SK-N-SH (cell line): ENCODE measurements around the gene BRME1. TPM values are rescaled to one million over a fixed set of nuclear protein-coding genes. Genes with fewer than 3 reads are reported as not detected.
A peak's percentile ranks its signal among the peaks of the same experiment; 100 is the strongest.

ENCODE experiments used
- CTCF ChIA-PET: fragments of 300-600, 350-600 bp; formaldehyde crosslinking; extraction: SDS; loops from one replicate; lab custom pipeline; 2021; lab: Yijun Ruan, JAX
- POLR2A ChIA-PET: fragments of 350-600 bp; sonication (Branson Sonifier 250); formaldehyde crosslinking; extraction: SDS; loops from one replicate; lab custom pipeline; 2020; ENCODE audit warnings: antibody characterized with exemption, inconsistent platforms; lab: Yijun Ruan, JAX
- DNase-seq: peaks from one replicate; pipeline ENCODE4 v3.0.0; 2012
- H2AFZ ChIP-seq: fragments of 200-600 bp; sonication (generic); 2 replicates; pipeline ENCODE4 v1.8.1; 2016; ENCODE audit warnings: antibody characterized with exemption, mild to moderate bottlenecking, low read depth
- H3F3A ChIP-seq: fragments of 200-600 bp; sonication (generic); replicated peaks from 2 replicates; pipeline ENCODE3; 2016; ENCODE audit warnings: antibody characterized with exemption, mild to moderate bottlenecking; ENCODE audit not compliant: insufficient read depth
- H3K27ac ChIP-seq, 2 experiments: fragments of 200-500 bp in 1 of 2; fragments of 200-600 bp in 1 of 2; sonication (Bioruptor generic) in 1 of 2; sonication (generic), shearing (Covaris generic) in 1 of 2; 2 replicates each; pipeline versions ENCODE4 v1.5.1 to v1.6.1; 2014 to 2016; ENCODE audit warnings: low read depth in 2 of 2, inconsistent platforms in 1 of 2, low read length in 1 of 2, mild to moderate bottlenecking in 1 of 2, mixed read lengths in 1 of 2
- H3K27me3 ChIP-seq: fragments of 200-600 bp; sonication (generic), shearing (Covaris generic); 2 replicates; pipeline ENCODE4 v1.6.1; 2016; ENCODE audit warnings: mixed run types; ENCODE audit not compliant: insufficient read depth
- H3K36me3 ChIP-seq, 2 experiments: fragments of 200-500 bp in 1 of 2; fragments of 200-600 bp in 1 of 2; sonication (Bioruptor generic) in 1 of 2; sonication (generic) in 1 of 2; replicated peaks in 1 of 2; 2 replicates each; pipeline versions ENCODE3 to v1.5.1; 2014 to 2016; ENCODE audit warnings: low read length in 1 of 2, mild to moderate bottlenecking in 1 of 2; ENCODE audit not compliant: insufficient read depth in 2 of 2, control insufficient read depth in 1 of 2
- H3K4me1 ChIP-seq, 2 experiments: fragments of 200-500 bp in 1 of 2; fragments of 200-600 bp in 1 of 2; sonication (Bioruptor generic) in 1 of 2; sonication (generic), shearing (Covaris generic) in 1 of 2; 2 replicates each; pipeline versions ENCODE4 v1.5.1 to v1.6.1; 2014 to 2016; ENCODE audit warnings: low read depth in 1 of 2, low read length in 1 of 2, mixed run types in 1 of 2; ENCODE audit not compliant: insufficient read depth in 2 of 2, control insufficient read depth in 1 of 2
- H3K4me2 ChIP-seq: fragments of 200-600 bp; sonication (generic), shearing (Covaris generic); 2 replicates; pipeline ENCODE4 v1.6.1; 2017; ENCODE audit warnings: mixed run types
- H3K4me3 ChIP-seq, 2 experiments: fragments of 200-500 bp in 1 of 2; fragments of 200-600 bp in 1 of 2; sonication (Bioruptor generic) in 1 of 2; sonication (generic), shearing (Covaris generic) in 1 of 2; 2 replicates each; pipeline versions ENCODE4 v1.5.1 to v1.8.1; 2014 to 2016; ENCODE audit warnings: low read depth in 2 of 2, inconsistent platforms in 1 of 2, low read length in 1 of 2, mild to moderate bottlenecking in 1 of 2, mixed read lengths in 1 of 2, moderate library complexity in 1 of 2
- H3K79me2 ChIP-seq: fragments of 200-600 bp; sonication (generic); 2 replicates; pipeline ENCODE4 v1.8.1; 2017; ENCODE audit warnings: mild to moderate bottlenecking; ENCODE audit not compliant: insufficient read depth
- H3K9ac ChIP-seq: fragments of 200-600 bp; sonication (generic); 2 replicates; pipeline ENCODE4 v1.6.1; 2017; ENCODE audit warnings: mixed run types
- H3K9me2 ChIP-seq: fragments of 200-600 bp; sonication (generic); 2 replicates; pipeline ENCODE4 v1.6.1; 2017; ENCODE audit warnings: mixed run types
- H3K9me3 ChIP-seq: fragments of 200-600 bp; sonication (generic); 2 replicates; pipeline ENCODE4 v1.6.1; 2017; ENCODE audit warnings: mixed run types, mild to moderate bottlenecking, moderate library complexity
- H4K20me1 ChIP-seq: fragments of 200-600 bp; sonication (generic); 2 replicates; pipeline ENCODE4 v1.6.1; 2017; ENCODE audit warnings: mild to moderate bottlenecking, mixed run types; ENCODE audit not compliant: insufficient read depth
- GABPA ChIP-seq: IDR thresholded peaks from 2 replicates; pipeline ENCODE4 v1.4.0; 2012; ENCODE audit warnings: low read depth, mild to moderate bottlenecking
- REST ChIP-seq: IDR thresholded peaks from 2 replicates; pipeline ENCODE4 v1.6.1; 2012; ENCODE audit warnings: mild to moderate bottlenecking, low read depth, low read length, moderate library complexity
- USF1 ChIP-seq: IDR thresholded peaks from 2 replicates; pipeline ENCODE4 v1.4.0; 2012; ENCODE audit warnings: low read depth, borderline replicate concordance
- WGBS: methylation state at CpG from one replicate; pipeline ENCODE4 v1.1.6; 2017; ENCODE audit warnings: low lambda C conversion rate; 5-methylcytosine and 5-hydroxymethylcytosine counted together
- polyA plus RNA-seq, 3 experiments: library from polyadenylated mRNA; depleted of rRNA; stranded (reverse); fragments of >200 nt; gene quantifications; 2 replicates each; pipeline ENCODE4 v1.2.3, GENCODE V29; 2012

The BRME1 gene
- polyA plus RNA-seq, 1 of the 3 experiments (the other 2 are of a cell fraction) = 1.5 TPM

- POLR2A ChIA-PET = no interaction called here
These were observed 14.6 kb upstream of the BRME1 start for GRCh38 chr19:13920524-13920923.

GRCh38 chr19:13918726-13919411, 13.0 kb upstream of the BRME1 start:
- H3K79me2 ChIP-seq = no peaks in the 10 kb centered on the region
- H3K27me3 ChIP-seq = no peaks in the 10 kb centered on the region
- no peaks in the 10 kb centered on the region for H3K9me3 ChIP-seq
- H3K27ac ChIP-seq = no peak overlapping the region
- H3F3A ChIP-seq = no peaks in the 10 kb centered on the region
- TF ChIP-seq REST (no peak), GABPA (no peak)
- no peaks in the 10 kb centered on the region for H3K4me1 ChIP-seq
- H3K4me2 ChIP-seq = no peak overlapping the region
- peak; percentile 40 for DNase-seq
- no peak overlapping the region for H3K4me3 ChIP-seq
- WGBS = 83% methylated on average over 6 of the region's 34 CpGs
- H3K36me3 ChIP-seq = peaks cover 13 to 21% of the 10 kb centered on the region in 2 experiments
- H3K9me2 ChIP-seq = no peaks in the 10 kb centered on the region
- H3K9ac ChIP-seq = no peak overlapping the region
- no peak overlapping the region for H2AFZ ChIP-seq
- H4K20me1 ChIP-seq = no peaks in the 10 kb centered on the region
- ChIA-PET POLR2A (no interaction called here), CTCF (interaction anchor here (0.8 to 1.3 kb wide), 3 partner anchors 15 to 152 kb away, joined by 3 to 4 read pairs (median 3); partner anchors contain the start of gene IL27RA)

More at GRCh38 chr19:13920524-13920923, 14.6 kb upstream of the BRME1 start:
- no peaks in the 10 kb centered on the region for H3K9me2 ChIP-seq
- 98% methylated on average over 9 of the region's 11 CpGs for WGBS
- no peaks in the 10 kb centered on the region for H3F3A ChIP-seq
- DNase-seq = peak; percentile 15
- no peaks in the 10 kb centered on the region for H3K79me2 ChIP-seq
- H2AFZ ChIP-seq = no peak overlapping the region
- H3K4me3 ChIP-seq = no peak overlapping the region
- H3K36me3 ChIP-seq = peaks cover 13 to 16% of the 10 kb centered on the region in 2 experiments
- H3K4me1 ChIP-seq = no peaks in the 10 kb centered on the region
- TF ChIP-seq USF1 = no peak
- no peak for TF ChIP-seq GABPA
- no peaks in the 10 kb centered on the region for H4K20me1 ChIP-seq
- H3K4me2 ChIP-seq = no peak overlapping the region
- no peaks in the 10 kb centered on the region for H3K27me3 ChIP-seq
- H3K27ac ChIP-seq = no peak overlapping the region
- no peak overlapping the region for H3K9ac ChIP-seq
- CTCF ChIA-PET = interaction anchor here (1.0 to 1.3 kb wide), 3 partner anchors 40 to 152 kb away, joined by 3 to 5 read pairs (median 5); partner anchors contain the start of gene MISP3
- no peaks in the 10 kb centered on the region for H3K9me3 ChIP-seq
